ENCODE measurements around the gene NEK9. TPM values are rescaled to one million over a fixed set of nuclear protein-coding genes. Genes with fewer than 3 reads are reported as not detected.

NEK9 gene
- total RNA-seq, 1 experiment from 2014 or later = 50.8 TPM

- no peak for TF ChIP-seq AFF4 (CRISPR knock-in tag; IDR thresholded peaks at IDR 0.05; ENCODE audit: borderline replicate concordance)
- TF ChIP-seq NR2C2 (CRISPR knock-in tag; IDR thresholded peaks at IDR 0.05) = no peak
- TF ChIP-seq IRF2 (CRISPR knock-in tag; IDR thresholded peaks at IDR 0.05; ENCODE audit: borderline replicate concordance, low read depth) = no peak
- no peak for TF ChIP-seq FOXJ3 (CRISPR knock-in tag; IDR thresholded peaks at IDR 0.05; ENCODE audit: borderline replicate concordance)
- no peak for TF ChIP-seq TEAD4 (CRISPR knock-in tag; IDR thresholded peaks at IDR 0.05)
- TF ChIP-seq FOXP1 (CRISPR knock-in tag; IDR thresholded peaks at IDR 0.05; ENCODE audit: borderline replicate concordance) = no peak
Measured at GRCh38 chr14:75113932-75114539, 12.8 kb downstream of the NEK9 start (continued).

GRCh38 chr14:75109877-75110276 lies 17.0 kb downstream of the NEK9 start:
- CTCF ChIA-PET = no interaction called here
- no peaks in the 10 kb centered on the region for H3K9me3 Mint-ChIP-seq
- ATAC-seq = no peak
- no peaks in the 10 kb centered on the region for H3K4me1 Mint-ChIP-seq
- DNase-seq (ENCODE audit: low spot score) = no peak
- POLR2A ChIA-PET = no interaction called here
- H3K4me3 Mint-ChIP-seq = no peak overlapping the region
- H3K27me3 Mint-ChIP-seq (ENCODE audit: low read depth) = no peaks in the 10 kb centered on the region
- TF ChIP-seq MXD4 (CRISPR knock-in tag; IDR thresholded peaks at IDR 0.05; ENCODE audit: borderline replicate concordance) (no peak), FOXJ3 (CRISPR knock-in tag; IDR thresholded peaks at IDR 0.05; ENCODE audit: borderline replicate concordance) (no peak), RORB (CRISPR knock-in tag; IDR thresholded peaks at IDR 0.05) (no peak), ZNF423 (CRISPR knock-in tag; IDR thresholded peaks at IDR 0.05) (no peak), STAT6 (CRISPR knock-in tag; conservative IDR thresholded peaks at IDR 0.05; ENCODE audit: low read depth) (no peak)
- peaks cover 56% of the 10 kb centered on the region for H3K36me3 Mint-ChIP-seq
- H3K27ac Mint-ChIP-seq = no peak overlapping the region

GRCh38 chr14:75107186-75107585 lies 19.7 kb downstream of the NEK9 start:
- DNase-seq (ENCODE audit: low spot score) (no peak), ATAC-seq (no peak)
- peaks cover 49% of the 10 kb centered on the region for H3K36me3 Mint-ChIP-seq
- H3K4me3 Mint-ChIP-seq = no peak overlapping the region
- ChIA-PET CTCF (no interaction called here), POLR2A (no interaction called here)
- no peaks in the 10 kb centered on the region for H3K27me3 Mint-ChIP-seq (ENCODE audit: low read depth)
- H3K4me1 Mint-ChIP-seq = no peaks in the 10 kb centered on the region
- H3K27ac Mint-ChIP-seq = no peak overlapping the region
- H3K9me3 Mint-ChIP-seq = no peaks in the 10 kb centered on the region
- TF ChIP-seq RORB (CRISPR knock-in tag; IDR thresholded peaks at IDR 0.05) (no peak), ETV6 (CRISPR knock-in tag; IDR thresholded peaks at IDR 0.05) (no peak), RELA (CRISPR knock-in tag; IDR thresholded peaks at IDR 0.05; ENCODE audit: borderline replicate concordance) (no peak), NFYB (CRISPR knock-in tag; conservative IDR thresholded peaks at IDR 0.05; ENCODE audit: low read depth) (no peak), NR1H2 (CRISPR knock-in tag; IDR thresholded peaks at IDR 0.05) (no peak), IRF1 (CRISPR knock-in tag; IDR thresholded peaks at IDR 0.05) (no peak), FOXK1 (CRISPR knock-in tag; IDR thresholded peaks at IDR 0.05) (no peak), ELF4 (CRISPR knock-in tag; IDR thresholded peaks at IDR 0.05; ENCODE audit: low read depth) (no peak), E2F1 (CRISPR knock-in tag; IDR thresholded peaks at IDR 0.05) (no peak), ZNF396 (CRISPR knock-in tag; IDR thresholded peaks at IDR 0.05; ENCODE audit: borderline replicate concordance) (no peak), ZNF317 (CRISPR knock-in tag; IDR thresholded peaks at IDR 0.05; ENCODE audit: borderline replicate concordance, low read depth) (no peak), TEAD4 (CRISPR knock-in tag; IDR thresholded peaks at IDR 0.05) (no peak), CDX4 (CRISPR knock-in tag; IDR thresholded peaks at IDR 0.05; ENCODE audit: borderline replicate concordance) (no peak), SMAD3 (CRISPR knock-in tag; IDR thresholded peaks at IDR 0.05; ENCODE audit: borderline replicate concordance) (no peak), NR2C2 (CRISPR knock-in tag; IDR thresholded peaks at IDR 0.05) (no peak), HMGXB4 (CRISPR knock-in tag; IDR thresholded peaks at IDR 0.05) (no peak)
